HG03432 (cell line): Measurements from ENCODE around the gene SLC25A53.
A peak's percentile ranks its signal among the peaks of the same experiment; 100 is the strongest.
"Not testable (repeated sequence)": the region's sequence is repeated elsewhere in the genome, so short reads cannot be mapped to it uniquely, and the experiment has no call there.

ENCODE experiments used
- ATAC-seq: cut with Tn5 transposase; IDR thresholded peaks from one replicate; pipeline ENCODE4 v1.9.1; 2021; ENCODE audit warnings: mild to moderate bottlenecking, moderate library complexity; ENCODE audit not compliant: unreplicated experiment

The SLC25A53 gene

GRCh38 chrX:104134583-104135261, 22.1 kb downstream of the SLC25A53 start:
- no peak for ATAC-seq

GRCh38 chrX:104130808-104131207, 26.0 kb downstream of the SLC25A53 start:
- ATAC-seq: no peak

GRCh38 chrX:104126856-104127255, 30.0 kb downstream of the SLC25A53 start:
- no peak for ATAC-seq

- peak; percentile 46 for ATAC-seq
Measured at GRCh38 chrX:104122829-104123228, 34.0 kb downstream of the SLC25A53 start.

- no peak for ATAC-seq
Measured at GRCh38 chrX:104118765-104119164, 38.0 kb downstream of the SLC25A53 start.

GRCh38 chrX:104117759-104118158, 39.0 kb downstream of the SLC25A53 start:
- no peak for ATAC-seq

GRCh38 chrX:104113222-104113965, 43.4 kb downstream of the SLC25A53 start:
- peak; percentile 46 for ATAC-seq

- ATAC-seq: peak; percentile 82
Measured at GRCh38 chrX:104112326-104112951, 44.4 kb downstream of the SLC25A53 start, which contains the start of gene ZCCHC18. ZCCHC18 (plus strand) TSS chrX:104112523; CDS start chrX:104114112, 1,589 bp downstream.

- peak; percentile 50 for ATAC-seq
Measured at GRCh38 chrX:104110491-104111240, 46.1 kb downstream of the SLC25A53 start.

- no peak for ATAC-seq
Measured at GRCh38 chrX:104108955-104109354, 47.9 kb downstream of the SLC25A53 start.

GRCh38 chrX:104105330-104106262, 51.2 kb downstream of the SLC25A53 start:
- no peak for ATAC-seq

GRCh38 chrX:104104676-104105075, 52.1 kb downstream of the SLC25A53 start:
- ATAC-seq: no peak

GRCh38 chrX:104098919-104099318, 57.9 kb downstream of the SLC25A53 start:
- no peak for ATAC-seq

- peak; percentile 86 for ATAC-seq
Measured at GRCh38 chrX:104098151-104098808, 58.5 kb downstream of the SLC25A53 start.

GRCh38 chrX:104085919-104086318, 70.9 kb downstream of the SLC25A53 start:
- no peak for ATAC-seq

GRCh38 chrX:104085477-104085876, 71.3 kb downstream of the SLC25A53 start:
- no peak for ATAC-seq

- ATAC-seq: no peak
Measured at GRCh38 chrX:104084534-104085277, 72.1 kb downstream of the SLC25A53 start.

GRCh38 chrX:104084063-104084462, 72.7 kb downstream of the SLC25A53 start:
- ATAC-seq: no peak

- ATAC-seq: not testable (repeated sequence)
Measured at GRCh38 chrX:104077854-104078253, 79.0 kb downstream of the SLC25A53 start.
